ENCODE data around the gene UBTD2.

UBTD2 gene

GRCh38 chr5:172180936-172181335 is 102.6 kb downstream of the UBTD2 start (continued):
- TF ChIP-seq POU6F1 (CRISPR knock-in tag; IDR thresholded peaks at IDR 0.05; ENCODE audit: borderline replicate concordance, low read depth) = no peak
- no peak for TF ChIP-seq GLIS3 (CRISPR knock-in tag; IDR thresholded peaks at IDR 0.05)

GRCh38 chr5:172178991-172179989 is 104.3 kb downstream of the UBTD2 start:
- ATAC-seq = no peak
- TF ChIP-seq ZNF565 (CRISPR knock-in tag; conservative IDR thresholded peaks at IDR 0.05; ENCODE audit: low read depth) (no peak), CSRNP3 (CRISPR knock-in tag; IDR thresholded peaks at IDR 0.05) (no peak), OSR1 (CRISPR knock-in tag; IDR thresholded peaks at IDR 0.05) (no peak), TSHZ2 (CRISPR knock-in tag; IDR thresholded peaks at IDR 0.05) (no peak), ZNF70 (CRISPR knock-in tag; IDR thresholded peaks at IDR 0.05) (no peak), ZNF8 (CRISPR knock-in tag; IDR thresholded peaks at IDR 0.05) (no peak), POU6F1 (CRISPR knock-in tag; IDR thresholded peaks at IDR 0.05; ENCODE audit: borderline replicate concordance, low read depth) (no peak), GLIS3 (CRISPR knock-in tag; IDR thresholded peaks at IDR 0.05) (no peak)

- no peak for ATAC-seq
- TF ChIP-seq ARNTL (CRISPR knock-in tag; IDR thresholded peaks at IDR 0.05; ENCODE audit: borderline replicate concordance, low read depth) (no peak), ZNF565 (CRISPR knock-in tag; conservative IDR thresholded peaks at IDR 0.05; ENCODE audit: low read depth) (no peak), OSR1 (CRISPR knock-in tag; IDR thresholded peaks at IDR 0.05) (no peak), CREB5 (CRISPR knock-in tag; IDR thresholded peaks at IDR 0.05; ENCODE audit: low read depth) (no peak), ZFP30 (CRISPR knock-in tag; IDR thresholded peaks at IDR 0.05) (no peak), TCF4 (CRISPR knock-in tag; IDR thresholded peaks at IDR 0.05; ENCODE audit: borderline replicate concordance) (no peak), BACH2 (CRISPR knock-in tag; IDR thresholded peaks at IDR 0.05; ENCODE audit: borderline replicate concordance) (no peak), GLIS3 (CRISPR knock-in tag; IDR thresholded peaks at IDR 0.05) (no peak), ZFP3 (CRISPR knock-in tag; IDR thresholded peaks at IDR 0.05) (no peak), RARB (CRISPR knock-in tag; IDR thresholded peaks at IDR 0.05) (no peak), TOX (CRISPR knock-in tag; IDR thresholded peaks at IDR 0.05; ENCODE audit: borderline replicate concordance) (no peak), ESRRG (CRISPR knock-in tag; IDR thresholded peaks at IDR 0.05) (no peak), PPARA (CRISPR knock-in tag; IDR thresholded peaks at IDR 0.05; ENCODE audit: borderline replicate concordance) (no peak)
Observed at GRCh38 chr5:172178301-172178987, 105.1 kb downstream of the UBTD2 start.
